GM18861 (cell line): ENCODE measurements around the gene KLHL36.
"Not testable (repeated sequence)": the region's sequence is repeated elsewhere in the genome, so short reads cannot be mapped to it uniquely, and the experiment has no call there.

Experiments
- ATAC-seq: cut with Tn5 transposase; IDR thresholded peaks from one replicate; pipeline ENCODE4 v1.9.1; 2021; ENCODE audit not compliant: unreplicated experiment

KLHL36 gene

GRCh38 chr16:84690088-84690819 lies 41.9 kb downstream of the KLHL36 start:
- ATAC-seq = no peak

- no peak for ATAC-seq
These were observed 44.3 kb downstream of the KLHL36 start for GRCh38 chr16:84692451-84693214.

GRCh38 chr16:84693869-84694268 lies 45.6 kb downstream of the KLHL36 start:
- ATAC-seq = not testable (repeated sequence)

- ATAC-seq = no peak
These were observed 46.7 kb downstream of the KLHL36 start for GRCh38 chr16:84694980-84695379.

GRCh38 chr16:84699147-84699711 lies 50.9 kb downstream of the KLHL36 start:
- ATAC-seq = no peak

GRCh38 chr16:84699712-84700445 lies 51.6 kb downstream of the KLHL36 start, which contains the start of gene USP10:
Gene USP10 (plus strand): TSS chr16:84700000. CDS start chr16:84700091, 91 bp downstream.
- peak; percentile 66 for ATAC-seq

GRCh38 chr16:84700446-84701300 lies 52.4 kb downstream of the KLHL36 start:
- ATAC-seq = peak; percentile 25

GRCh38 chr16:84703681-84704080 lies 55.4 kb downstream of the KLHL36 start:
- ATAC-seq = no peak

GRCh38 chr16:84704253-84704652 lies 55.9 kb downstream of the KLHL36 start:
- no peak for ATAC-seq

GRCh38 chr16:84706856-84707255 lies 58.5 kb downstream of the KLHL36 start:
- ATAC-seq = no peak

GRCh38 chr16:84709609-84710008 lies 61.3 kb downstream of the KLHL36 start:
- ATAC-seq = no peak

GRCh38 chr16:84710686-84711085 lies 62.4 kb downstream of the KLHL36 start:
- ATAC-seq = no peak
